Neuronal stem cell (in vitro differentiated cells): Measurements from ENCODE around the gene CD37.

Experiments
- DNase-seq: peaks from one replicate; pipeline ENCODE4 v3.0.0-alpha.2; 2013; ENCODE audit warnings: low spot score
- H2AFZ ChIP-seq: one replicate; pipeline ENCODE4 v1.6.1; 2013; ENCODE audit warnings: mild to moderate bottlenecking, low read length, inconsistent platforms
- H2AK5ac ChIP-seq: 2 replicates; pipeline ENCODE4 v1.6.1; 2013; ENCODE audit warnings: low read depth, mild to moderate bottlenecking, inconsistent platforms, low read length, moderate library complexity, mixed read lengths
- H2BK120ac ChIP-seq: 2 replicates; pipeline ENCODE4 v1.6.1; 2013; ENCODE audit warnings: low read depth, mild to moderate bottlenecking, inconsistent platforms, low read length, moderate library complexity, mixed read lengths
- H2BK12ac ChIP-seq: one replicate; pipeline ENCODE4 v1.6.1; 2013; ENCODE audit warnings: low read length, inconsistent platforms
- H2BK15ac ChIP-seq: 2 replicates; pipeline ENCODE4 v1.6.1; 2013; ENCODE audit warnings: mild to moderate bottlenecking, low read length, inconsistent platforms, mixed read lengths
- H2BK5ac ChIP-seq: one replicate; pipeline ENCODE4 v1.6.1; 2013; ENCODE audit warnings: inconsistent platforms, mild to moderate bottlenecking, low read length, moderate library complexity
- H3K14ac ChIP-seq: one replicate; pipeline ENCODE4 v1.6.1; 2013; ENCODE audit warnings: low read length, inconsistent platforms
- H3K18ac ChIP-seq: 2 replicates; pipeline ENCODE4 v1.6.1; 2013; ENCODE audit warnings: low read length, inconsistent platforms
- H3K23ac ChIP-seq: 2 replicates; pipeline ENCODE4 v1.6.1; 2013; ENCODE audit warnings: low read depth, mild to moderate bottlenecking, mixed read lengths, low read length, inconsistent platforms; ENCODE audit not compliant: poor library complexity
- H3K27ac ChIP-seq: replicated peaks from 3 replicates; pipeline ENCODE4 v1.5.1; 2013; ENCODE audit warnings: low read length, inconsistent platforms
- H3K27me3 ChIP-seq, 3 experiments: 2 replicates each; pipeline ENCODE4 v1.6.1; 2013; ENCODE audit warnings: low read length in 3 of 3, mild to moderate bottlenecking in 2 of 3, inconsistent platforms in 1 of 3, low read depth in 1 of 3, mixed read lengths in 1 of 3, moderate library complexity in 1 of 3; ENCODE audit not compliant: control insufficient read depth in 3 of 3, insufficient read depth in 3 of 3
- H3K36me3 ChIP-seq, 2 donors: replicated peaks in 1 of 2; 2 replicates each; pipeline ENCODE4 v1.6.1; 2013; ENCODE audit warnings: low read length in 2 of 2; ENCODE audit not compliant: control insufficient read depth in 2 of 2, insufficient read depth in 2 of 2
- H3K4ac ChIP-seq: 2 replicates; pipeline ENCODE4 v1.6.1; 2013; ENCODE audit warnings: inconsistent platforms, mild to moderate bottlenecking, low read length, moderate library complexity
- H3K4me1 ChIP-seq, 2 donors: 1 replicate in 1 of 2; 2 replicates in 1 of 2; pipeline ENCODE4 v1.6.1; 2013; ENCODE audit warnings: low read length in 2 of 2, low read depth in 1 of 2; ENCODE audit not compliant: control insufficient read depth in 2 of 2, insufficient read depth in 1 of 2
- H3K4me2 ChIP-seq: one replicate; pipeline ENCODE4 v1.6.1; 2013; ENCODE audit warnings: mild to moderate bottlenecking, low read length, inconsistent platforms; ENCODE audit not compliant: insufficient read depth, poor library complexity, severe bottlenecking
- H3K4me3 ChIP-seq, 2 donors: 2 replicates each; pipeline ENCODE4 v1.5.1; 2013; ENCODE audit warnings: low read length in 2 of 2, mild to moderate bottlenecking in 2 of 2, inconsistent platforms in 1 of 2, moderate library complexity in 1 of 2
- H3K79me1 ChIP-seq: one replicate; pipeline ENCODE4 v1.6.1; 2013; ENCODE audit warnings: low read depth, mild to moderate bottlenecking, inconsistent platforms, low read length, moderate library complexity
- H3K9ac ChIP-seq: one replicate; pipeline ENCODE4 v1.6.1; 2013; ENCODE audit warnings: mild to moderate bottlenecking, low read depth, low read length, inconsistent platforms; ENCODE audit not compliant: poor library complexity
- H3K9me3 ChIP-seq, 2 donors: replicated peaks in 1 of 2; 2 replicates each; pipeline versions ENCODE3 to v1.6.1; 2013; ENCODE audit warnings: low read length in 2 of 2, mild to moderate bottlenecking in 2 of 2, inconsistent platforms in 1 of 2, low read depth in 1 of 2, mixed read lengths in 1 of 2, moderate library complexity in 1 of 2; ENCODE audit not compliant: control insufficient read depth in 2 of 2, insufficient read depth in 1 of 2
- H4K8ac ChIP-seq: one replicate; pipeline ENCODE4 v1.6.1; 2013; ENCODE audit warnings: low read depth, mild to moderate bottlenecking, inconsistent platforms, low read length, moderate library complexity
- H4K91ac ChIP-seq: one replicate; pipeline ENCODE4 v1.6.1; 2013; ENCODE audit warnings: low read length, low read depth, mild to moderate bottlenecking, inconsistent platforms; ENCODE audit not compliant: poor library complexity
- WGBS, 2 donors: extraction: QIAGEN DNeasy Blood & Tissue Kit; methylation state at CpG; one replicate each; pipeline ENCODE4 v1.1.7; 2013; ENCODE audit warnings: missing lambda C conversion rate in 2 of 2, mixed read lengths in 1 of 2; ENCODE audit not compliant: insufficient read length in 2 of 2, insufficient replicate concordance in 1 of 2; ENCODE audit errors: extremely low coverage in 2 of 2; 5-methylcytosine and 5-hydroxymethylcytosine counted together

CD37 gene

GRCh38 chr19:49339301-49340068, 4.3 kb downstream of the CD37 start:
- H2BK120ac ChIP-seq = no peak overlapping the region
- H3K27ac ChIP-seq = peak overlapping the region; percentile 59
- no peaks in the 10 kb centered on the region for H3K9me3 ChIP-seq
- no peak overlapping the region for H3K14ac ChIP-seq
- no peak overlapping the region for H3K4ac ChIP-seq
- H2BK5ac ChIP-seq = no peak overlapping the region
- H2AK5ac ChIP-seq = peak overlapping the region; percentile 68
- H3K79me1 ChIP-seq = peaks cover 9% of the 10 kb centered on the region
- H2BK12ac ChIP-seq = no peak overlapping the region
- H3K9ac ChIP-seq = no peak overlapping the region
- peaks cover 0 to 3% (median 0%) of the 10 kb centered on the region in 3 experiments for H3K27me3 ChIP-seq
- DNase-seq = peak; percentile 89
- peaks cover 37 to 97% of the 10 kb centered on the region in 2 donors for H3K36me3 ChIP-seq
- peak overlapping the region; percentile 84 for H3K18ac ChIP-seq
- no peak overlapping the region for H4K8ac ChIP-seq
- no peak overlapping the region for H2BK15ac ChIP-seq
- WGBS, 2 donors = no CpG with 5 or more reads among the region's 47 CpGs
- H2AFZ ChIP-seq = no peak overlapping the region
- H3K4me3 ChIP-seq = no peak overlapping the region
- H3K23ac ChIP-seq = peak overlapping the region; percentile 89
- H4K91ac ChIP-seq = no peak overlapping the region
- peaks cover 0 to 14% of the 10 kb centered on the region in 2 donors for H3K4me1 ChIP-seq
- peak overlapping the region; percentile 66 for H3K4me2 ChIP-seq

- H2AFZ ChIP-seq = no peak overlapping the region
- no peak overlapping the region for H2BK5ac ChIP-seq
- H2BK120ac ChIP-seq = no peak overlapping the region
- no peak overlapping the region for H3K14ac ChIP-seq
- no peak overlapping the region for H2BK15ac ChIP-seq
- peaks cover 41 to 98% of the 10 kb centered on the region in 2 donors for H3K36me3 ChIP-seq
- no CpG with 5 or more reads among the region's 36 CpGs for WGBS, 2 donors
- H3K27me3 ChIP-seq = peaks cover 0 to 3% (median 0%) of the 10 kb centered on the region in 3 experiments
- no peak overlapping the region for H3K4me2 ChIP-seq
- H4K91ac ChIP-seq = no peak overlapping the region
- peak overlapping the region; percentile 56 for H2AK5ac ChIP-seq
- no peak overlapping the region for H2BK12ac ChIP-seq
- H3K9ac ChIP-seq = no peak overlapping the region
- DNase-seq = no peak
- H3K4ac ChIP-seq = no peak overlapping the region
- no peak overlapping the region for H3K4me3 ChIP-seq
- peak overlapping the region; percentile 24 for H3K27ac ChIP-seq
- peaks cover 9% of the 10 kb centered on the region for H3K79me1 ChIP-seq
- H4K8ac ChIP-seq = no peak overlapping the region
- peak overlapping the region; percentile 95 for H3K23ac ChIP-seq
- H3K4me1 ChIP-seq = peaks cover 5 to 19% of the 10 kb centered on the region in 2 donors
- no peak overlapping the region for H3K18ac ChIP-seq
- no peaks in the 10 kb centered on the region for H3K9me3 ChIP-seq
Observed at GRCh38 chr19:49340069-49340864, 5.1 kb downstream of the CD37 start.

GRCh38 chr19:49340865-49341718, 5.9 kb downstream of the CD37 start:
- H3K14ac ChIP-seq = no peak overlapping the region
- H2BK15ac ChIP-seq = no peak overlapping the region
- no peak overlapping the region for H2AFZ ChIP-seq
- H3K4me1 ChIP-seq = peaks cover 5 to 19% of the 10 kb centered on the region in 2 donors
- no peak overlapping the region for H2BK120ac ChIP-seq
- H3K4me3 ChIP-seq = no peak overlapping the region
- H3K9ac ChIP-seq = no peak overlapping the region
- peaks cover 9% of the 10 kb centered on the region for H3K79me1 ChIP-seq
- peaks cover 0 to 3% (median 0%) of the 10 kb centered on the region in 3 experiments for H3K27me3 ChIP-seq
- no peak overlapping the region for H2BK5ac ChIP-seq
- no CpG with 5 or more reads among the region's 11 CpGs for WGBS, 2 donors
- peaks cover 43 to 97% of the 10 kb centered on the region in 2 donors for H3K36me3 ChIP-seq
- no peak overlapping the region for H3K4ac ChIP-seq
- no peak overlapping the region for H3K23ac ChIP-seq
- H4K8ac ChIP-seq = no peak overlapping the region
- no peak overlapping the region for H4K91ac ChIP-seq
- H3K4me2 ChIP-seq = no peak overlapping the region
- H2AK5ac ChIP-seq = no peak overlapping the region
- H3K18ac ChIP-seq = no peak overlapping the region
- DNase-seq = no peak
- no peaks in the 10 kb centered on the region for H3K9me3 ChIP-seq
- no peak overlapping the region for H3K27ac ChIP-seq
- no peak overlapping the region for H2BK12ac ChIP-seq
